ENCODE data around the gene ACADS. TPM values are rescaled to one million over a fixed set of nuclear protein-coding genes. Genes with fewer than 3 reads are reported as not detected.

The ACADS gene
- total RNA-seq, 1 donor from 2014 or later = 11.7 TPM

GRCh38 chr12:120700886-120701285 is 24.7 kb upstream of the ACADS start:
- no peaks in the 10 kb centered on the region for H3K4me1 Mint-ChIP-seq (ENCODE audit: low read depth)
- peak overlapping the region; percentile 69 for H3K27ac Mint-ChIP-seq
- H3K36me3 Mint-ChIP-seq (ENCODE audit: insufficient read depth) = peaks cover 26% of the 10 kb centered on the region
- TF ChIP-seq, protein P1, sequence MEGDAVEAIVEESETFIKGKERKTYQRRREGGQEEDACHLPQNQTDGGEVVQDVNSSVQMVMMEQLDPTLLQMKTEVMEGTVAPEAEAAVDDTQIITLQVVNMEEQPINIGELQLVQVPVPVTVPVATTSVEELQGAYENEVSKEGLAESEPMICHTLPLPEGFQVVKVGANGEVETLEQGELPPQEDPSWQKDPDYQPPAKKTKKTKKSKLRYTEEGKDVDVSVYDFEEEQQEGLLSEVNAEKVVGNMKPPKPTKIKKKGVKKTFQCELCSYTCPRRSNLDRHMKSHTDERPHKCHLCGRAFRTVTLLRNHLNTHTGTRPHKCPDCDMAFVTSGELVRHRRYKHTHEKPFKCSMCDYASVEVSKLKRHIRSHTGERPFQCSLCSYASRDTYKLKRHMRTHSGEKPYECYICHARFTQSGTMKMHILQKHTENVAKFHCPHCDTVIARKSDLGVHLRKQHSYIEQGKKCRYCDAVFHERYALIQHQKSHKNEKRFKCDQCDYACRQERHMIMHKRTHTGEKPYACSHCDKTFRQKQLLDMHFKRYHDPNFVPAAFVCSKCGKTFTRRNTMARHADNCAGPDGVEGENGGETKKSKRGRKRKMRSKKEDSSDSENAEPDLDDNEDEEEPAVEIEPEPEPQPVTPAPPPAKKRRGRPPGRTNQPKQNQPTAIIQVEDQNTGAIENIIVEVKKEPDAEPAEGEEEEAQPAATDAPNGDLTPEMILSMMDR (IDR thresholded peaks at IDR 0.05; ENCODE audit: unreplicated experiment) = no peak
- no peaks in the 10 kb centered on the region for H3K27me3 Mint-ChIP-seq
- no peak overlapping the region for H3K4me3 Mint-ChIP-seq (ENCODE audit: low read depth)
- DNase-seq (ENCODE audit: low spot score, unreplicated experiment) = no peak
- no peaks in the 10 kb centered on the region for H3K9me3 Mint-ChIP-seq (ENCODE audit: low read depth)

GRCh38 chr12:120702637-120703036 is 23.0 kb upstream of the ACADS start:
- no peak for DNase-seq (ENCODE audit: low spot score, unreplicated experiment)
- Mint-ChIP-seq H3K9me3 (ENCODE audit: low read depth) (no peaks in the 10 kb centered on the region), H3K4me3 (ENCODE audit: low read depth) (no peak overlapping the region), H3K4me1 (ENCODE audit: low read depth) (no peaks in the 10 kb centered on the region), H3K36me3 (ENCODE audit: insufficient read depth) (peaks cover 15% of the 10 kb centered on the region), H3K27me3 (no peaks in the 10 kb centered on the region), H3K27ac (no peak overlapping the region)
- TF ChIP-seq, protein P1 (IDR thresholded peaks at IDR 0.05; ENCODE audit: unreplicated experiment) = no peak

GRCh38 chr12:120703311-120703942 is 22.2 kb upstream of the ACADS start:
- H3K4me3 Mint-ChIP-seq (ENCODE audit: low read depth) = no peak overlapping the region
- H3K27ac Mint-ChIP-seq = peak overlapping the region; percentile 7
- H3K36me3 Mint-ChIP-seq (ENCODE audit: insufficient read depth) = peaks cover 14% of the 10 kb centered on the region
- no peaks in the 10 kb centered on the region for H3K27me3 Mint-ChIP-seq
- H3K4me1 Mint-ChIP-seq (ENCODE audit: low read depth) = no peaks in the 10 kb centered on the region
- H3K9me3 Mint-ChIP-seq (ENCODE audit: low read depth) = no peaks in the 10 kb centered on the region
- DNase-seq (ENCODE audit: low spot score, unreplicated experiment) = no peak
- TF ChIP-seq, protein P1 (IDR thresholded peaks at IDR 0.05; ENCODE audit: unreplicated experiment) = no peak

GRCh38 chr12:120705618-120706017 is 20.0 kb upstream of the ACADS start:
- Mint-ChIP-seq H3K27me3 (no peaks in the 10 kb centered on the region), H3K36me3 (ENCODE audit: insufficient read depth) (peaks cover 9% of the 10 kb centered on the region), H3K4me3 (ENCODE audit: low read depth) (no peak overlapping the region), H3K27ac (no peak overlapping the region), H3K9me3 (ENCODE audit: low read depth) (no peaks in the 10 kb centered on the region), H3K4me1 (ENCODE audit: low read depth) (peaks cover 4% of the 10 kb centered on the region)
- DNase-seq (ENCODE audit: low spot score, unreplicated experiment) = no peak
- TF ChIP-seq, protein P1 (IDR thresholded peaks at IDR 0.05; ENCODE audit: unreplicated experiment) = no peak

DNA sequence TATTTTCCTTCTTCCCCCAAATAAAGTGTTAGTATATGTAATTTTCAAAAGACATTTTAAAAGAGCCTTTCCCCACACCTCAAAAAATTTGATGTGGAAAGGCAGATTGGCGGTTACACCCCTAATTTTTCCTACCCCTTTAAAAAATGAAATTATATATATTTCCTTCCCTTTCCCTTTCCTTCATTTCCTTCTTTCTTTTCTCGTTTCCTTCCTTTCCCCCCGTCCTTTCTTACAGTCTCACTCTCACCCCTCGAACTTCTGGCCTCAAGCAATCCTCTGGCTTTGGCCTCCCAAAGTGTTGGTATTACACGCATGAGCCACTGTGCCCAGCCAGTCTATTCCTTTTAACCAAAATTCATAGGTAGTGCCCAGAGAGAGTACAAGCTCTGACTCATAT is 19.6 kb upstream of the ACADS start:
- TF ChIP-seq, protein P1 (IDR thresholded peaks at IDR 0.05; ENCODE audit: unreplicated experiment) = no peak

More for the DNA sequence above, 19.6 kb upstream of the ACADS start:
- Mint-ChIP-seq H3K27ac (no peak overlapping the region), H3K4me1 (ENCODE audit: low read depth) (peaks cover 4% of the 10 kb centered on the region), H3K36me3 (ENCODE audit: insufficient read depth) (peaks cover 5% of the 10 kb centered on the region), H3K4me3 (ENCODE audit: low read depth) (no peak overlapping the region), H3K27me3 (no peaks in the 10 kb centered on the region), H3K9me3 (ENCODE audit: low read depth) (no peaks in the 10 kb centered on the region)
- no peak for DNase-seq (ENCODE audit: low spot score, unreplicated experiment)
